GM12878 (cell line): ENCODE data around the gene TM7SF2. TPM values are rescaled to one million over a fixed set of nuclear protein-coding genes. Genes with fewer than 3 reads are reported as not detected.

Source experiments
- ATAC-seq: fragments of 200-7000 bp; cut with Tn5 transposase; 3 replicates; pipeline ENCODE4 v1.9.1; 2020; ENCODE audit warnings: mild to moderate bottlenecking, moderate library complexity
- BruUV-seq: library from RNA; stranded (reverse); fragments of 400-500 nt; replicated peaks from 2 replicates; lab custom pipeline; 2021; lab: Mats Ljungman, UMichigan
- CTCF ChIA-PET: fragments of 300-600 bp; sonication (Branson Sonifier 250); formaldehyde crosslinking; extraction: SDS; loops from one replicate; lab custom pipeline; 2021; ENCODE audit warnings: inconsistent platforms; lab: Yijun Ruan, JAX
- POLR2A ChIA-PET: fragments of 350-600 bp; formaldehyde crosslinking; extraction: SDS; loops from one replicate; lab custom pipeline; 2021; ENCODE audit warnings: inconsistent platforms; lab: Charles Lee
- RAD21 ChIA-PET: fragments of 300-600 bp; sonication (Branson Sonifier 250); formaldehyde crosslinking; loops from one replicate; lab custom pipeline; 2023; ENCODE audit warnings: antibody characterized with exemption; ENCODE audit not compliant: unreplicated experiment; lab: Charles Lee
- SMC1A ChIA-PET: fragments of 300-600 bp; sonication (Branson Sonifier 250); formaldehyde crosslinking; loops from one replicate; lab custom pipeline; 2023; ENCODE audit not compliant: unreplicated experiment, uncharacterized antibody; lab: Charles Lee
- DNase-seq: peaks from one replicate; pipeline ENCODE4 v3.0.0-alpha.2; 2011; ENCODE audit warnings: low read depth, low spot score
- FAIRE-seq: peaks from 3 replicates; lab custom pipeline; 2011; peaks lifted over from hg19 to GRCh38; lab: Jason Lieb, UNC
- H2AFZ ChIP-seq: 2 replicates; pipeline ENCODE4 v1.6.0; 2011; ENCODE audit warnings: low read depth, low read length, control low read depth; ENCODE audit not compliant: control insufficient read depth
- H3K27ac ChIP-seq: 2 replicates; pipeline ENCODE4 v1.5.1; 2011; ENCODE audit warnings: control low read depth; ENCODE audit not compliant: control insufficient read depth, insufficient read depth
- H3K27me3 ChIP-seq, 2 experiments: replicated peaks in 1 of 2; 2 replicates each; pipeline versions ENCODE4 v1.6.0 to v1.6.1; 2011; ENCODE audit warnings: low read length in 1 of 2; ENCODE audit not compliant: control insufficient read depth in 2 of 2, insufficient read depth in 2 of 2
- H3K36me3 ChIP-seq, 2 experiments: 2 replicates each; pipeline ENCODE4 v1.5.1; 2011; ENCODE audit warnings: low read length in 1 of 2; ENCODE audit not compliant: control insufficient read depth in 2 of 2, insufficient read depth in 2 of 2
- H3K4me1 ChIP-seq: 2 replicates; pipeline ENCODE4 v1.6.1; 2011; ENCODE audit warnings: mild to moderate bottlenecking, low read length, moderate library complexity, mixed read lengths; ENCODE audit not compliant: control insufficient read depth, insufficient read depth
- H3K4me2 ChIP-seq: 2 replicates; pipeline ENCODE4 v1.6.0; 2011; ENCODE audit warnings: control low read depth; ENCODE audit not compliant: control insufficient read depth, insufficient read depth
- H3K4me3 ChIP-seq: fragments of 200-600 bp; sonication (generic); 2 replicates; pipeline ENCODE4 v1.5.1; 2016
- H3K79me2 ChIP-seq: 2 replicates; pipeline ENCODE4 v1.6.0; 2011; ENCODE audit warnings: low read length; ENCODE audit not compliant: control insufficient read depth, insufficient read depth
- H3K9ac ChIP-seq: 2 replicates; pipeline ENCODE4 v1.8.0; 2011; ENCODE audit warnings: low read length, control low read depth, mixed read lengths; ENCODE audit not compliant: control insufficient read depth, insufficient read depth
- H3K9me3 ChIP-seq: replicated peaks from 3 replicates; pipeline ENCODE4 v1.5.1; 2011; ENCODE audit warnings: mild to moderate bottlenecking, low read length; ENCODE audit not compliant: control insufficient read depth, insufficient read depth
- H4K20me1 ChIP-seq: 2 replicates; pipeline ENCODE4 v1.6.0; 2011; ENCODE audit not compliant: control insufficient read depth, insufficient read depth
- ASH2L ChIP-seq: fragments of 300-600, 200-600 bp; sonication (generic); IDR thresholded peaks from 2 replicates; pipeline ENCODE4 v1.6.1; 2017; ENCODE audit warnings: low read depth, mild to moderate bottlenecking, borderline replicate concordance
- BHLHE40 ChIP-seq, 2 experiments: fragments of 450-650 bp in 1 of 2; IDR thresholded peaks; 2 replicates each; pipeline ENCODE4 v1.6.1; 2011 to 2017; ENCODE audit warnings: low read depth in 2 of 2, borderline replicate concordance in 1 of 2, improper control_type of control experiment in 1 of 2, low read length in 1 of 2, mild to moderate bottlenecking in 1 of 2
- CHD2 ChIP-seq: IDR thresholded peaks from 2 replicates; pipeline ENCODE4 v1.6.1; 2011; ENCODE audit warnings: low read depth, low read length, improper control_type of control experiment, borderline replicate concordance
- CHD4 ChIP-seq: fragments of 200-600 bp; sonication (generic); IDR thresholded peaks from 2 replicates; pipeline ENCODE4 v1.6.1; 2016; ENCODE audit warnings: mild to moderate bottlenecking
- FOS ChIP-seq: IDR thresholded peaks from 3 replicates; pipeline ENCODE4 v1.6.1; 2011; ENCODE audit warnings: borderline replicate concordance; ENCODE audit not compliant: insufficient read length; ENCODE audit errors: extremely low read depth
- HDAC2 ChIP-seq: fragments of 200-600 bp; sonication (generic); IDR thresholded peaks from 2 replicates; pipeline ENCODE4 v1.6.1; 2017
- HSF1 ChIP-seq: fragments of 150-350 bp; IDR thresholded peaks from 2 replicates; pipeline ENCODE4 v1.6.1; 2014; ENCODE audit warnings: mild to moderate bottlenecking, low read depth, low read length
- KAT2A ChIP-seq: conservative IDR thresholded peaks from 2 replicates; pipeline ENCODE4 v1.6.1; 2011; ENCODE audit warnings: low read depth, low read length; ENCODE audit not compliant: control insufficient read depth
- LARP7 ChIP-seq: fragments of 450-650 bp; IDR thresholded peaks from 2 replicates; pipeline ENCODE4 v1.6.1; 2017; ENCODE audit warnings: mild to moderate bottlenecking
- MEF2B ChIP-seq: fragments of 450-650 bp; IDR thresholded peaks from 2 replicates; pipeline ENCODE4 v1.6.1; 2018; ENCODE audit warnings: mild to moderate bottlenecking, moderate library complexity; ENCODE audit not compliant: partially characterized antibody, poor library complexity, severe bottlenecking
- NFYB ChIP-seq: IDR thresholded peaks from 2 replicates; pipeline ENCODE4 v1.6.1; 2011; ENCODE audit warnings: low read depth, mild to moderate bottlenecking, low read length, improper control_type of control experiment, moderate library complexity; ENCODE audit not compliant: insufficient read depth
- SMARCA5 ChIP-seq: fragments of 450-650 bp; IDR thresholded peaks from 2 replicates; pipeline ENCODE4 v1.6.1; 2017; ENCODE audit warnings: mild to moderate bottlenecking
- SREBF1 ChIP-seq: IDR thresholded peaks from 2 replicates; pipeline ENCODE4 v1.6.1; 2012; ENCODE audit warnings: mild to moderate bottlenecking, low read length
- ZBED1 ChIP-seq: IDR thresholded peaks from 2 replicates; pipeline ENCODE4 v1.6.1; 2016; ENCODE audit warnings: borderline replicate concordance
- WGBS: methylation state at CpG from one replicate; pipeline ENCODE4 v1.1.6; 2016; ENCODE audit warnings: low lambda C conversion rate; ENCODE audit not compliant: insufficient replicate concordance, insufficient coverage; ENCODE audit errors: missing lambda C conversion rate; 5-methylcytosine and 5-hydroxymethylcytosine counted together
- in situ Hi-C: fragments of 300-500 bp; cut with MboI; formaldehyde crosslinking; loops from 9 replicates; pipeline ENCODE4 v1.14.3; 2018; ENCODE audit warnings: mixed read lengths
- intact Hi-C: fragments of 100-400 bp; cut with micrococcal nuclease; formaldehyde crosslinking; loops from one replicate; pipeline ENCODE4 v1.14.2; 2022; ENCODE audit not compliant: unreplicated experiment
- polyA plus RNA-seq, 11 experiments: library from polyadenylated mRNA; depleted of rRNA in 4 of 11; unstranded in 6 of 11; stranded (reverse) in 5 of 11; fragments of >200 nt; fragmentation: Nextera tagmentation in 4 of 11; fragmentation: Illumina TruSeq in 1 of 11; extraction: Ambion mirVana in 4 of 11; extraction: Trizol in 1 of 11; gene quantifications; 1 replicate in 1 of 11; 2 replicates in 10 of 11; pipeline versions ENCODE4 v1.2.1 to v1.2.3, GENCODE V29; 2011 to 2016; ENCODE audit warnings: inconsistent platforms in 2 of 11, missing spikeins in 2 of 11, low read depth in 1 of 11
- total RNA-seq, 4 experiments: library from RNA; depleted of rRNA in 3 of 4; stranded (reverse); fragments of >200 nt in 3 of 4; fragmentation: Illumina TruSeq in 1 of 4; extraction: Trizol in 1 of 4; gene quantifications; 2 replicates each; pipeline versions ENCODE4 v1.2.1 to v1.2.3, GENCODE V29; 2013 to 2021
- TF ChIP-seq, protein P1 (sequence below): fragments of 450-650 bp; IDR thresholded peaks from 2 replicates; pipeline ENCODE4 v1.6.1; 2016; ENCODE audit warnings: mild to moderate bottlenecking, moderate library complexity, borderline replicate concordance
- TF ChIP-seq, protein P2 (sequence below): IDR thresholded peaks from 2 replicates; pipeline ENCODE4 v1.6.1; 2012; ENCODE audit warnings: low read depth, low read length, improper control_type of control experiment

Gene TM7SF2
- total and polyA plus RNA-seq, 10 of the 15 experiments (the other 5 are each of a cell fraction or from before 2014, with no cell fraction given), result 0.52 to 57.7 (median 20.7) TPM

GRCh38 chr11:65108469-65109123 lies 3.1 kb upstream of the TM7SF2 start:
- intact Hi-C loops (no loop called here), in situ Hi-C loops (no loop called here)
- Histone ChIP-seq H3K27me3 (no peaks in the 10 kb centered on the region), H3K9me3 (no peaks in the 10 kb centered on the region), H3K36me3 (peaks cover 8 to 16% of the 10 kb centered on the region in 2 experiments), H3K9ac (no peak overlapping the region), H3K27ac (no peak overlapping the region), H3K4me2 (no peak overlapping the region), H4K20me1 (no peaks in the 10 kb centered on the region), H3K79me2 (0 out of 2 replicates have a peak, but pooled peaks cover 2% of the 10 kb centered on the region), H3K4me3 (no peak overlapping the region), H3K4me1 (peaks cover 15% of the 10 kb centered on the region), H2AFZ (no peak overlapping the region)
- SMC1A ChIA-PET, result interaction anchor here (0.6 kb wide), 1 partner anchor 616 kb away, joined by 3 read pairs; no protein-coding TSS in a partner anchor
- no peak for DNase-seq
- RAD21 ChIA-PET, result no interaction called here
- BruUV-seq, result no TSS peak
- ATAC-seq, result no peak
- no peak for FAIRE-seq
- POLR2A ChIA-PET, result interaction anchor here (1.3 kb wide), 1 partner anchor 72 kb away, joined by 3 read pairs; no protein-coding TSS in a partner anchor
- no peak for TF ChIP-seq HDAC2
- TF ChIP-seq ZBED1, result no peak
- TF ChIP-seq, protein P1, sequence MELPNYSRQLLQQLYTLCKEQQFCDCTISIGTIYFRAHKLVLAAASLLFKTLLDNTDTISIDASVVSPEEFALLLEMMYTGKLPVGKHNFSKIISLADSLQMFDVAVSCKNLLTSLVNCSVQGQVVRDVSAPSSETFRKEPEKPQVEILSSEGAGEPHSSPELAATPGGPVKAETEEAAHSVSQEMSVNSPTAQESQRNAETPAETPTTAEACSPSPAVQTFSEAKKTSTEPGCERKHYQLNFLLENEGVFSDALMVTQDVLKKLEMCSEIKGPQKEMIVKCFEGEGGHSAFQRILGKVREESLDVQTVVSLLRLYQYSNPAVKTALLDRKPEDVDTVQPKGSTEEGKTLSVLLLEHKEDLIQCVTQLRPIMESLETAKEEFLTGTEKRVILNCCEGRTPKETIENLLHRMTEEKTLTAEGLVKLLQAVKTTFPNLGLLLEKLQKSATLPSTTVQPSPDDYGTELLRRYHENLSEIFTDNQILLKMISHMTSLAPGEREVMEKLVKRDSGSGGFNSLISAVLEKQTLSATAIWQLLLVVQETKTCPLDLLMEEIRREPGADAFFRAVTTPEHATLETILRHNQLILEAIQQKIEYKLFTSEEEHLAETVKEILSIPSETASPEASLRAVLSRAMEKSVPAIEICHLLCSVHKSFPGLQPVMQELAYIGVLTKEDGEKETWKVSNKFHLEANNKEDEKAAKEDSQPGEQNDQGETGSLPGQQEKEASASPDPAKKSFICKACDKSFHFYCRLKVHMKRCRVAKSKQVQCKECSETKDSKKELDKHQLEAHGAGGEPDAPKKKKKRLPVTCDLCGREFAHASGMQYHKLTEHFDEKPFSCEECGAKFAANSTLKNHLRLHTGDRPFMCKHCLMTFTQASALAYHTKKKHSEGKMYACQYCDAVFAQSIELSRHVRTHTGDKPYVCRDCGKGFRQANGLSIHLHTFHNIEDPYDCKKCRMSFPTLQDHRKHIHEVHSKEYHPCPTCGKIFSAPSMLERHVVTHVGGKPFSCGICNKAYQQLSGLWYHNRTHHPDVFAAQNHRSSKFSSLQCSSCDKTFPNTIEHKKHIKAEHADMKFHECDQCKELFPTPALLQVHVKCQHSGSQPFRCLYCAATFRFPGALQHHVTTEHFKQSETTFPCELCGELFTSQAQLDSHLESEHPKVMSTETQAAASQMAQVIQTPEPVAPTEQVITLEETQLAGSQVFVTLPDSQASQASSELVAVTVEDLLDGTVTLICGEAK, result no peak
- TF ChIP-seq MEF2B, result no peak
- no peak for TF ChIP-seq KAT2A
- no peak for TF ChIP-seq HSF1
- no peak for TF ChIP-seq NFYB
- TF ChIP-seq FOS, result no peak
- TF ChIP-seq CHD4, result no peak
- TF ChIP-seq SMARCA5, result no peak
- TF ChIP-seq ASH2L, result no peak
- TF ChIP-seq, protein P2, sequence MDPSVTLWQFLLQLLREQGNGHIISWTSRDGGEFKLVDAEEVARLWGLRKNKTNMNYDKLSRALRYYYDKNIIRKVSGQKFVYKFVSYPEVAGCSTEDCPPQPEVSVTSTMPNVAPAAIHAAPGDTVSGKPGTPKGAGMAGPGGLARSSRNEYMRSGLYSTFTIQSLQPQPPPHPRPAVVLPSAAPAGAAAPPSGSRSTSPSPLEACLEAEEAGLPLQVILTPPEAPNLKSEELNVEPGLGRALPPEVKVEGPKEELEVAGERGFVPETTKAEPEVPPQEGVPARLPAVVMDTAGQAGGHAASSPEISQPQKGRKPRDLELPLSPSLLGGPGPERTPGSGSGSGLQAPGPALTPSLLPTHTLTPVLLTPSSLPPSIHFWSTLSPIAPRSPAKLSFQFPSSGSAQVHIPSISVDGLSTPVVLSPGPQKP, result no peak
- no peak for TF ChIP-seq LARP7
- no peak for TF ChIP-seq BHLHE40 (IDR thresholded peaks at IDR 0.05; ENCODE audit: borderline replicate concordance in 1 of 2, low read depth in 2 of 2, low read length in 1 of 2)
- no peak for TF ChIP-seq SREBF1
- no peak for TF ChIP-seq CHD2
- CTCF ChIA-PET, result interaction anchor here (2.0 to 6.3 kb wide), 3 partner anchors 10 to 72 kb away, joined by 5 to 93 read pairs (median 76); partner anchors contain the start of genes CAPN1, SAC3D1 and VPS51
- WGBS, result 95% methylated on average over 36 of the region's 38 CpGs
